ENCODE measurements around the gene EXOC7.

The EXOC7 gene

GRCh38 chr17:76122431-76123190 is 19.0 kb upstream of the EXOC7 start:
- no peak for DNase-seq (ENCODE audit: low read depth)

- no peak for DNase-seq (ENCODE audit: low read depth)
These were observed 18.4 kb upstream of the EXOC7 start for GRCh38 chr17:76121932-76122430.

- DNase-seq (ENCODE audit: low read depth), result no peak
These were observed 17.0 kb upstream of the EXOC7 start for GRCh38 chr17:76120658-76121008.

- DNase-seq (ENCODE audit: low read depth), result no peak
These were observed 16.1 kb upstream of the EXOC7 start for GRCh38 chr17:76119409-76120371.

GRCh38 chr17:76115138-76115754 is 11.7 kb upstream of the EXOC7 start:
- DNase-seq (ENCODE audit: low read depth), result no peak

- DNase-seq (ENCODE audit: low read depth), result no peak
These were observed 8.4 kb upstream of the EXOC7 start for GRCh38 chr17:76111956-76112355.

GRCh38 chr17:76107509-76107908 is 3.9 kb upstream of the EXOC7 start:
- DNase-seq (ENCODE audit: low read depth), result no peak

- no peak for DNase-seq (ENCODE audit: low read depth)
These were observed 3.1 kb upstream of the EXOC7 start for GRCh38 chr17:76106703-76107102.

- DNase-seq (ENCODE audit: low read depth), result no peak
These were observed 1.3 kb upstream of the EXOC7 start for GRCh38 chr17:76104896-76105231.

- no peak for DNase-seq (ENCODE audit: low read depth)
These were observed 731 bp upstream of the EXOC7 start for GRCh38 chr17:76104140-76104895.

GRCh38 chr17:76102944-76103273 is 678 bp downstream of the EXOC7 start:
- DNase-seq (ENCODE audit: low read depth), result no peak

- no peak for DNase-seq (ENCODE audit: low read depth)
These were observed 5.8 kb downstream of the EXOC7 start for GRCh38 chr17:76097716-76098295.

- DNase-seq (ENCODE audit: low read depth), result no peak
These were observed 7.6 kb downstream of the EXOC7 start for GRCh38 chr17:76095943-76096342.

- DNase-seq (ENCODE audit: low read depth), result no peak
These were observed 9.5 kb downstream of the EXOC7 start for GRCh38 chr17:76094046-76094445.

GRCh38 chr17:76092526-76093413 is 10.8 kb downstream of the EXOC7 start:
- no peak for DNase-seq (ENCODE audit: low read depth)

GRCh38 chr17:76091526-76092286 is 11.9 kb downstream of the EXOC7 start:
- DNase-seq (ENCODE audit: low read depth), result no peak

- no peak for DNase-seq (ENCODE audit: low read depth)
These were observed 13.0 kb downstream of the EXOC7 start for GRCh38 chr17:76090517-76091129.

GRCh38 chr17:76089680-76090516 is 13.7 kb downstream of the EXOC7 start:
- DNase-seq (ENCODE audit: low read depth), result no peak
